ENCODE data around the gene MYBL2. TPM values are rescaled to one million over a fixed set of nuclear protein-coding genes. Genes with fewer than 3 reads are reported as not detected.

MYBL2 gene
- total RNA-seq, 1 donor from 2014 or later, result under 0.01 TPM

- TF ChIP-seq CTCF (IDR thresholded peaks at IDR 0.05; ENCODE audit: insufficient read depth, low read length, severe bottlenecking), result no peak
- FAIRE-seq, result no peak
- Histone ChIP-seq H3K36me3 (ENCODE audit: control insufficient read depth, insufficient read depth, low read length) (no peaks in the 10 kb centered on the region), H3K4me3 (ENCODE audit: low read depth, low read length) (no peak overlapping the region), H3K27me3 (ENCODE audit: control insufficient read depth, insufficient read depth, low read length) (no peaks in the 10 kb centered on the region)
- peak; percentile 14 for DNase-seq (ENCODE audit: low read depth)
Observed at GRCh38 chr20:43750774-43751166, 83.9 kb downstream of the MYBL2 start.

DNA sequence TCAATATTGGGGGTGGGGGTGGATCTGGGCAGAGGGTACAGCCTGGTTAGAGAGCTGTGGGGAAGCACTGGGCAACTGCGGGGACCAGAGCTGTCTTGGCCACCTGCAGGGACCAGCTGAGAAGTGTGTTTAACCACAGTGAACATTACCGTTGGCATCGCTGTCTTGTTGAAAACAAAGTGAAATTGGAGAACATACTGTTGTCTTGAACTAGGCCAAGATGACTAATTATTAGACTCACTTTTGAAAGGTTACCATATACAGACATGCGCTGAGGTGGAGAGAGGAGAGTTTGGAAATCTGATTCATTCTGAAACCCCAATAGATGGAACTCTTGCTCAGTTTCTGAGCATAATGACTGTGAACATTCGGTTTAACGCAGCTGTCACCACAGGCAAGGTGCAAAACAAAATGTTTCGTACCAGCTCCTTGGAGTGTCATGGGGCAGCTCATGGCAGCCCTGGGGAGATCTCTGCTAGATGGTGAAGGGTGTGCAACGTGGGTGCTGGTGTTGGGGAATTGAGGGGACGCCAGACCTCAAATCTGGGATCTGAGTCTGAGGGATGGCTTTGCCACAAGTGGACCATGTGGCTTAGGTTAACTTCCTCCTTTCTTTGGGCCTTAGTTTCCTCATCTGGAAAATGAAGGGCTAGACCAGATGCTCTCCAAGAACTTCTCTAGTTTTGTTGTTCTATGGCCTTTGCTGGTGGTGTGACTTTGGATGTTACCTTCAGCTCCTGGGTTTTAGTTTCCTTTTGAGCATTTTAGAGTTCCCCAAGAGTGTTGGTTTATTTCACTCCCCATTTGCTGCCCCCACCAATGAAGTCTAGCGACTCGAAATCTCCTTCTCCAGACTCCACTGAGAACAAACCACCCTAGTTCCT is 84.5 kb downstream of the MYBL2 start:
- H3K27me3 ChIP-seq (ENCODE audit: control insufficient read depth, insufficient read depth, low read length), result no peaks in the 10 kb centered on the region
- no peaks in the 10 kb centered on the region for H3K36me3 ChIP-seq (ENCODE audit: control insufficient read depth, insufficient read depth, low read length)
- no peak overlapping the region for H3K4me3 ChIP-seq (ENCODE audit: low read depth, low read length)
- peak; percentile 83 for DNase-seq (ENCODE audit: low read depth)
- TF ChIP-seq CTCF (IDR thresholded peaks at IDR 0.05; ENCODE audit: insufficient read depth, low read length, severe bottlenecking), result no peak
- no peak for FAIRE-seq

GRCh38 chr20:43752051-43752360 is 85.1 kb downstream of the MYBL2 start:
- FAIRE-seq (no peak), DNase-seq (ENCODE audit: low read depth) (no peak)
- Histone ChIP-seq H3K4me3 (ENCODE audit: low read depth, low read length) (no peak overlapping the region), H3K27me3 (ENCODE audit: control insufficient read depth, insufficient read depth, low read length) (no peaks in the 10 kb centered on the region), H3K36me3 (ENCODE audit: control insufficient read depth, insufficient read depth, low read length) (no peaks in the 10 kb centered on the region)
- TF ChIP-seq CTCF (IDR thresholded peaks at IDR 0.05; ENCODE audit: insufficient read depth, low read length, severe bottlenecking), result no peak

DNA sequence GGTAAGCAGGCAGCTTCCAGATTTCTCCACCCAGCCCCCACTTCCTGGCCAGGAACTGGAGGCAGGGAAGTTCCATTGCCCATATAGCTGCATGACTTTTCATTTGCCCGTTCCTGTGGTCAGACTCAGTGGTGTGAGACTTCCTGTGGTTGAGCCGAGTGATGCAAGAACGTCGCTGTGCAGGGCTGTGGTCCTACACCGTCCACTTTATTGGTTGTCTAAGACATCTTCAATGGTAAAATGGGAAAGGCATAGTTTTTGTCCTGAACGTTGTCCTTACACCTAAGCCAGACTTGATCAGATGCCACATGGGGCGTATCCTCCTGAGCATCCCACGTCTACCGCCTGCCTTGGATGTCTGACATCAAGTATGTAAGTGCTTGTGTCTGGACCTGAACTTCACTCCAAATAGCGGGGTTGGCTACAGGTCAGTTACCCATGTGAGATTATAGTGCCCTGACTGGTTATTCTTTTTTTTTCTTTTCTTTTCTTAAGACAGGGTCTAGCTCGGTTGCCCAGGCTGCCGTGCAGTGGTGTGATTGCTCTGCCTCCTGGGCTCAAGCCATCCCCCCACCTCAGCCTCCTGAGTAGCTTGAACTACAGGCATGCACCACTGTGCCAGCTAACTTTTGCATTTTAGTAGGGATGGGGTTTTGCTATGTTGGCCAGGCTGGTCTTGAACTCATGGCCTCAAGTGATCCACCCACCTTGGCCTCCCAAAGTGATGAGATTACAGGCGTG is 85.8 kb downstream of the MYBL2 start:
- FAIRE-seq, result no peak
- no peaks in the 10 kb centered on the region for H3K27me3 ChIP-seq (ENCODE audit: control insufficient read depth, insufficient read depth, low read length)
- H3K36me3 ChIP-seq (ENCODE audit: control insufficient read depth, insufficient read depth, low read length), result no peaks in the 10 kb centered on the region
- no peak overlapping the region for H3K4me3 ChIP-seq (ENCODE audit: low read depth, low read length)
- TF ChIP-seq CTCF (IDR thresholded peaks at IDR 0.05; ENCODE audit: insufficient read depth, low read length, severe bottlenecking), result no peak
- no peak for DNase-seq (ENCODE audit: low read depth)

DNA sequence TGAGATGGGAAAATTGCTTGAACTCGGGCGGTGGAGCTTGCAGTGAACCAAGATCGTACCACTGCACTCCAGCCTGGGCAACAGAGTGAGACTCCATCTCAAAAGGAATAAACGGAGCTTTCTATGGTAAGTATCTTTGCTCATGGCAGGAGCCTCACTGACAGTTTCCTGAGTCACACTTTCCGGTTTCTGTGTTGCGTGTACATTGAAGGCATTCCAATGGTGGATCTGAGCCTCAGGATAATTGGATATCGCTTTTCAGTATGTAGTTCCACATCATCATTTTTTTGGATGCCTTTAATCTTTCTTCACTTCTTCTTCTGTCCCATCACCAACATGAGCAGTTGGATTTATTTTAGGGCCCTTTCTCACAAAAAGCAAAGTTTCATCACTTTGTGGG is 88.5 kb downstream of the MYBL2 start:
- DNase-seq (ENCODE audit: low read depth) (no peak), FAIRE-seq (no peak)
- Histone ChIP-seq H3K4me3 (ENCODE audit: low read depth, low read length) (no peak overlapping the region), H3K36me3 (ENCODE audit: control insufficient read depth, insufficient read depth, low read length) (no peaks in the 10 kb centered on the region), H3K27me3 (ENCODE audit: control insufficient read depth, insufficient read depth, low read length) (no peaks in the 10 kb centered on the region)
- no peak for TF ChIP-seq CTCF (IDR thresholded peaks at IDR 0.05; ENCODE audit: insufficient read depth, low read length, severe bottlenecking)
